ENCODE data around the gene SNED1. TPM values are rescaled to one million over a fixed set of nuclear protein-coding genes. Genes with fewer than 3 reads are reported as not detected.

SNED1 gene
- total RNA-seq, 1 experiment from 2014 or later, result 0.76 TPM

DNA sequence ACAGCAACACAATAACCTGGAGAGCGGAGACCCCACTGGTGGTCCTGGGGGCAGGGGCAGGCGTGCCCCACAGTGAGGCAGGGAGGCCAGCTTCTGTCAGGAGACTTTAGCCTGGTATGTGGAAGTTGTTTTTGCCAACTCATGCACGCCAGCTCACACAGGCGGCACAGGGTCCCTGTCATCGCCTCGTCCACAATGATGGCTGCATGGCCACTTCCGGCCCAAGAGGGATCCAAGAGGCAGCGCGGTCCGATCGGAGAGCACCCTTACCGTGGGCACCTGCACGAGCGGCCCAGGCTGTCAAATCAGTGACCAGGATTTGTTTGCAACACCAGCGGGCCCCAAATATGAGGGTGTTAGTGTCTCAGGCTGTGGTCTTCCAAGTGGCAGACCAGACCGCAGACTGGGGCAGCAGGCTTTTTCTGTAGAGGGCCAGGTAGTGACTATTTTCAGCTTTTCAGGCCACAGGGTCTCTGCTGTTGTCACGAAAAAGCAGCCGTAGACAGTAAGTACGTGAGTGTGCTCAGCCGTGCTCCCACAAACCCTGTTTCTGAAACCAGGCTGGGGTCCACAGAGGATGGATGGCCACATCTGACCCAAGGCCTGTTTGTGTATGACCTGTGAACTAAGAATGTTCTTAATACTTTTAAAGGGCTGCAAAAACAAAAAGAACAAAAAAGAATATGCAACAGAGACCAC is 21.2 kb downstream of the SNED1 start:
- H3K9me3 Mint-ChIP-seq (ENCODE audit: low read depth, unreplicated experiment), result peaks cover 9% of the 10 kb centered on the region
- CTCF ChIA-PET, result interaction anchor here (0.7 kb wide), 1 partner anchor 33 kb away, joined by 3 read pairs; no protein-coding TSS in a partner anchor
- no peak overlapping the region for H3K27ac Mint-ChIP-seq (ENCODE audit: unreplicated experiment)
- H3K4me1 Mint-ChIP-seq (ENCODE audit: low read depth, unreplicated experiment), result no peaks in the 10 kb centered on the region
- intact Hi-C loops (cut with micrococcal nuclease; ENCODE audit: unreplicated experiment), result no loop called here
- peaks cover 24% of the 10 kb centered on the region for H3K27me3 Mint-ChIP-seq (ENCODE audit: unreplicated experiment)
- TF ChIP-seq, protein P1, sequence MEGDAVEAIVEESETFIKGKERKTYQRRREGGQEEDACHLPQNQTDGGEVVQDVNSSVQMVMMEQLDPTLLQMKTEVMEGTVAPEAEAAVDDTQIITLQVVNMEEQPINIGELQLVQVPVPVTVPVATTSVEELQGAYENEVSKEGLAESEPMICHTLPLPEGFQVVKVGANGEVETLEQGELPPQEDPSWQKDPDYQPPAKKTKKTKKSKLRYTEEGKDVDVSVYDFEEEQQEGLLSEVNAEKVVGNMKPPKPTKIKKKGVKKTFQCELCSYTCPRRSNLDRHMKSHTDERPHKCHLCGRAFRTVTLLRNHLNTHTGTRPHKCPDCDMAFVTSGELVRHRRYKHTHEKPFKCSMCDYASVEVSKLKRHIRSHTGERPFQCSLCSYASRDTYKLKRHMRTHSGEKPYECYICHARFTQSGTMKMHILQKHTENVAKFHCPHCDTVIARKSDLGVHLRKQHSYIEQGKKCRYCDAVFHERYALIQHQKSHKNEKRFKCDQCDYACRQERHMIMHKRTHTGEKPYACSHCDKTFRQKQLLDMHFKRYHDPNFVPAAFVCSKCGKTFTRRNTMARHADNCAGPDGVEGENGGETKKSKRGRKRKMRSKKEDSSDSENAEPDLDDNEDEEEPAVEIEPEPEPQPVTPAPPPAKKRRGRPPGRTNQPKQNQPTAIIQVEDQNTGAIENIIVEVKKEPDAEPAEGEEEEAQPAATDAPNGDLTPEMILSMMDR (IDR thresholded peaks at IDR 0.05; ENCODE audit: unreplicated experiment), result no peak
- BruUV-seq (replicated peaks), result no TSS peak
- DNase-seq, result no peak
- no peaks in the 10 kb centered on the region for H3K36me3 Mint-ChIP-seq (ENCODE audit: insufficient read depth, unreplicated experiment)
- H3K4me3 Mint-ChIP-seq (ENCODE audit: low read depth, unreplicated experiment), result no peak overlapping the region

DNA sequence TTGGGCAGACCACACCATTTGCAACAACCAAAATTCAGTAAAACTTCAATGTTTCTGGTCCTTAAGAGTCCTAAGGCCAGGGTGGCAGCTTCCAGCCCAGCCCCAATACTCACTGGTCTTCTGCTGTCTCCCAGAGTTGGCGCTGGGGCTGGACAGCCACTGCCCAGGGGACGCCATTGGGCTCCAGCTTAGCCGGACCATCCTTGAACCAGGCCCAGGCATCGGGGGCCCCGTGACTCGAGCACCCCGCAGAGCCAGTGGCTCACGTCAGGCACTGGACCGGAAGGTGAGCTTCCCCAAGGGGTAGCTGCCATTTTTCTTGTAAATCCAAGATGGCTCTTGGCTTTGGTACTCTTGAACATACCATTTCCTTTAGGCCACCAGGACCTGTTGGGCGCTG is 21.8 kb downstream of the SNED1 start:
- Mint-ChIP-seq H3K4me1 (ENCODE audit: low read depth, unreplicated experiment) (no peaks in the 10 kb centered on the region), H3K27ac (ENCODE audit: unreplicated experiment) (no peak overlapping the region), H3K36me3 (ENCODE audit: insufficient read depth, unreplicated experiment) (no peaks in the 10 kb centered on the region), H3K4me3 (ENCODE audit: low read depth, unreplicated experiment) (no peak overlapping the region), H3K9me3 (ENCODE audit: low read depth, unreplicated experiment) (peaks cover 9% of the 10 kb centered on the region), H3K27me3 (ENCODE audit: unreplicated experiment) (peaks cover 24% of the 10 kb centered on the region)
- CTCF ChIA-PET, result no interaction called here
- no TSS peak for BruUV-seq (replicated peaks)
- TF ChIP-seq, protein P1 (IDR thresholded peaks at IDR 0.05; ENCODE audit: unreplicated experiment), result no peak
- no peak for DNase-seq
- intact Hi-C loops (cut with micrococcal nuclease; ENCODE audit: unreplicated experiment), result no loop called here

DNA sequence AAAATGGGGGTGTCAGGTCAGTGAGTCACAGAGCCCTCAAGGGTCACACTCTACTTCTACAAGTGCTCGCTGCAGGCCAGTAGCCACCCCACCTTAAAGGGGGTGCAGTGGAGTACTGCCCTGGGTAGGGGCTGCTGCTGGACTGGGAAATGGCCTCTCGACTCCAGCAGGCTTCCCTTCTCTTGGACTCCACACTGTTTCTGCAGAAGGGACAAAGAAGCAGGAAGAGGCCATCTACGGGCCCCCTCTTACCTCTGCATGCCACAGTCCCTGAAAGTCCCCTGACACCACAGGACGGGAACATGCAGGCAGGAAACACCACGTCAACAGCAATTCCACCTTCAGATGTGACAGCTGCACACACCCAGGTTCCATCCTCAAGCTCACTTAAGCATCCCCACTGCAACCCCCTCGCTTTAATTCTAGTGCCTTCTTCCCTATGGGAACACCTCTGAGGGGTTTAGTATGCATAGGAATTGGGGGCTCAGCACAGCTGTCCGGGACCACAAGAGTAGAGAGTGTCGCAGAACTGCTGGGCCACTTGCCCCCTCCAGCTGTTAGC is 22.3 kb downstream of the SNED1 start:
- CTCF ChIA-PET, result no interaction called here
- no TSS peak for BruUV-seq (replicated peaks)
- Mint-ChIP-seq H3K4me3 (ENCODE audit: low read depth, unreplicated experiment) (no peak overlapping the region), H3K4me1 (ENCODE audit: low read depth, unreplicated experiment) (no peaks in the 10 kb centered on the region), H3K27me3 (ENCODE audit: unreplicated experiment) (peaks cover 24% of the 10 kb centered on the region), H3K9me3 (ENCODE audit: low read depth, unreplicated experiment) (peaks cover 11% of the 10 kb centered on the region), H3K27ac (ENCODE audit: unreplicated experiment) (no peak overlapping the region), H3K36me3 (ENCODE audit: insufficient read depth, unreplicated experiment) (no peaks in the 10 kb centered on the region)
- TF ChIP-seq, protein P1 (IDR thresholded peaks at IDR 0.05; ENCODE audit: unreplicated experiment), result no peak
- no peak for DNase-seq
- intact Hi-C loops (cut with micrococcal nuclease; ENCODE audit: unreplicated experiment), result no loop called here

DNA sequence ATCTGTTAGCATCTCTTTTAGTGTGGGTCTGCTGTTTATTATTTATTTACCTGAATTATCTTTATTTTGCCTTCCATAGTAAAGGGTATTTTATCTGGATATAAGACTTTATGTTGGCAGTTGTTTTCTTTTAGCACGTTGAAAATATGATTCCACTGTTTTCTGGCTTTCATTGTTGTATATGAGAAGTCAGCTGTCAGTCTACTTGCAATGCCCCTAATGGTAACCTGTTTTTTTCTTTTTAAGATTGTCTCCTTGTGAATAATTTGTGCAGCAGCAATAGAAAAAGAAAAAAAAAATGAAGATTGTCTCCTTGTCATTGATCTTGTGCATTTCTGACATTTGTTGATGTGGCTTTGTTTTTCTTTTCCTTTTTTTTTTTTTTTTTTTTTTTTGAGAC is 27.2 kb downstream of the SNED1 start:
- DNase-seq, result no peak
- no peak overlapping the region for H3K4me3 Mint-ChIP-seq (ENCODE audit: low read depth, unreplicated experiment)
- H3K27ac Mint-ChIP-seq (ENCODE audit: unreplicated experiment), result no peak overlapping the region
- intact Hi-C loops (cut with micrococcal nuclease; ENCODE audit: unreplicated experiment), result no loop called here
- peaks cover 11% of the 10 kb centered on the region for H3K9me3 Mint-ChIP-seq (ENCODE audit: low read depth, unreplicated experiment)
- TF ChIP-seq, protein P1 (IDR thresholded peaks at IDR 0.05; ENCODE audit: unreplicated experiment), result no peak
- CTCF ChIA-PET, result interaction anchor here (0.6 to 0.7 kb wide), 2 partner anchors 28 to 276 kb away, joined by 3 to 9 read pairs; no protein-coding TSS in a partner anchor
- H3K36me3 Mint-ChIP-seq (ENCODE audit: insufficient read depth, unreplicated experiment), result no peaks in the 10 kb centered on the region
- H3K27me3 Mint-ChIP-seq (ENCODE audit: unreplicated experiment), result peaks cover 24% of the 10 kb centered on the region
- BruUV-seq (replicated peaks), result no TSS peak
- no peaks in the 10 kb centered on the region for H3K4me1 Mint-ChIP-seq (ENCODE audit: low read depth, unreplicated experiment)

All from Calu3 (cell line).